DOHH2 (cell line): Measurements from ENCODE around the gene TRAF1.

Experiments used
- EZH2phosphoT487 ChIP-seq: fragments of 200-600 bp; sonication (generic); IDR thresholded peaks from 2 replicates; pipeline ENCODE4 v1.6.1; 2017; ENCODE audit warnings: borderline replicate concordance, mild to moderate bottlenecking, antibody characterized with exemption, low read length, moderate library complexity, mixed read lengths
- TF ChIP-seq, protein P1 (sequence below): fragments of 200-600 bp; sonication (generic); IDR thresholded peaks from one replicate; pipeline ENCODE4 v1.5.1; 2014; ENCODE audit warnings: antibody characterized with exemption, mild to moderate bottlenecking, low read depth, low read length; ENCODE audit not compliant: poor library complexity, severe bottlenecking

DNA sequence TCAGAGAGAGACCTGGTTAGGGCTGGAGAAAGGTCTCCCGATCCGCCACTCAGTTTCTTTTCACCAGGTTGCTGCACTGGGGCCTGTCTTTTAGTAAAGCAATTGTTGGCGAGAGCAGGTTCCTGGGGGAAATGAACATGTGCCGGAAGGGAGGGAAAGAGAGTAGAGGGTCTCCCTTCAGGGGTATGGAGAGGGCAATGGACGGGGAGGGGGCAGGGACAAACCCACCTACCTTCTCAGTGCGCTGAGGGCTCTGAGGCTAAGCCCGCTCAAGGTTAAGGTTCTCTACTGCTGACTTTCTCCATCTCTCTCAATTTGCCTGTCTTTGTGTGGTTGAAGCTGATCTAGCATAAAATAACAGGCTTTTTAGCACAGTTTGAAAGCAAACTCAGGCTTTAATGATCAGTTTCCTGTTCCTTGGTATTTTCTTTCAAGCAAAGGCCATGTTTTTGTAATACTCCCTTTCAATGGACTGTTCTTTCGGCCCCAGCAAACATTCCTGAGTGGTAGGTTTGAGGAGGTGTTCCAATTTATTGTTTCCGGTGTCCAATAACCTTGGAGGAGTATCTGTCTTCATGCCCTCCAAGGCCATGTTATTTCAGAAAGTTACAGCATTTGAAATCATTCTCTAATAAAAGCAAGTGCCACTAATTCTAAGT lies 25.5 kb upstream of the TRAF1 start:
- TF ChIP-seq, protein P1, sequence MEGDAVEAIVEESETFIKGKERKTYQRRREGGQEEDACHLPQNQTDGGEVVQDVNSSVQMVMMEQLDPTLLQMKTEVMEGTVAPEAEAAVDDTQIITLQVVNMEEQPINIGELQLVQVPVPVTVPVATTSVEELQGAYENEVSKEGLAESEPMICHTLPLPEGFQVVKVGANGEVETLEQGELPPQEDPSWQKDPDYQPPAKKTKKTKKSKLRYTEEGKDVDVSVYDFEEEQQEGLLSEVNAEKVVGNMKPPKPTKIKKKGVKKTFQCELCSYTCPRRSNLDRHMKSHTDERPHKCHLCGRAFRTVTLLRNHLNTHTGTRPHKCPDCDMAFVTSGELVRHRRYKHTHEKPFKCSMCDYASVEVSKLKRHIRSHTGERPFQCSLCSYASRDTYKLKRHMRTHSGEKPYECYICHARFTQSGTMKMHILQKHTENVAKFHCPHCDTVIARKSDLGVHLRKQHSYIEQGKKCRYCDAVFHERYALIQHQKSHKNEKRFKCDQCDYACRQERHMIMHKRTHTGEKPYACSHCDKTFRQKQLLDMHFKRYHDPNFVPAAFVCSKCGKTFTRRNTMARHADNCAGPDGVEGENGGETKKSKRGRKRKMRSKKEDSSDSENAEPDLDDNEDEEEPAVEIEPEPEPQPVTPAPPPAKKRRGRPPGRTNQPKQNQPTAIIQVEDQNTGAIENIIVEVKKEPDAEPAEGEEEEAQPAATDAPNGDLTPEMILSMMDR = no peak
- TF ChIP-seq EZH2phosphoT487 = no peak
